ENCODE measurements around the gene NKX2-4.
"Not testable (repeated sequence)": the region's sequence is repeated elsewhere in the genome, so short reads cannot be mapped to it uniquely, and the experiment has no call there.

The NKX2-4 gene

GRCh38 chr20:21397341-21398108 lies at the start of gene NKX2-4:
Gene NKX2-4, minus strand, starts transcription at chr20:21397526. Its CDS starts 127 bp downstream, at chr20:21397399.
- no peak for DNase-seq (ENCODE audit: low read depth)

GRCh38 chr20:21437816-21438215 lies 40.5 kb upstream of the NKX2-4 start:
- DNase-seq (ENCODE audit: low read depth): no peak

GRCh38 chr20:21437248-21437647 lies 39.9 kb upstream of the NKX2-4 start:
- DNase-seq (ENCODE audit: low read depth): no peak

- DNase-seq (ENCODE audit: low read depth): no peak
Measured at GRCh38 chr20:21436205-21436604, 38.9 kb upstream of the NKX2-4 start.

GRCh38 chr20:21435576-21435975 lies 38.2 kb upstream of the NKX2-4 start:
- no peak for DNase-seq (ENCODE audit: low read depth)

- DNase-seq (ENCODE audit: low read depth): no peak
Measured at GRCh38 chr20:21433329-21433890, 36.1 kb upstream of the NKX2-4 start.

- DNase-seq (ENCODE audit: low read depth): no peak
Measured at GRCh38 chr20:21432911-21433310, 35.6 kb upstream of the NKX2-4 start.

- DNase-seq (ENCODE audit: low read depth): no peak
Measured at GRCh38 chr20:21430020-21430419, 32.7 kb upstream of the NKX2-4 start.

GRCh38 chr20:21424846-21425245 lies 27.5 kb upstream of the NKX2-4 start:
- DNase-seq (ENCODE audit: low read depth): no peak

GRCh38 chr20:21423712-21424111 lies 26.4 kb upstream of the NKX2-4 start:
- DNase-seq (ENCODE audit: low read depth): not testable (repeated sequence)

GRCh38 chr20:21421601-21422236 lies 24.4 kb upstream of the NKX2-4 start:
- DNase-seq (ENCODE audit: low read depth): no peak

- DNase-seq (ENCODE audit: low read depth): not testable (repeated sequence)
Measured at GRCh38 chr20:21419147-21419546, 21.8 kb upstream of the NKX2-4 start.

- DNase-seq (ENCODE audit: low read depth): not testable (repeated sequence)
Measured at GRCh38 chr20:21413996-21414395, 16.7 kb upstream of the NKX2-4 start.

- DNase-seq (ENCODE audit: low read depth): no peak
Measured at GRCh38 chr20:21411725-21412124, 14.4 kb upstream of the NKX2-4 start.

- DNase-seq (ENCODE audit: low read depth): no peak
Measured at GRCh38 chr20:21399005-21399475, 1.7 kb upstream of the NKX2-4 start.

- DNase-seq (ENCODE audit: low read depth): no peak
Measured at GRCh38 chr20:21398109-21399004, 1.0 kb upstream of the NKX2-4 start.

GRCh38 chr20:21396599-21397340 lies 556 bp downstream of the NKX2-4 start:
- DNase-seq (ENCODE audit: low read depth): no peak

GRCh38 chr20:21395666-21396598 lies 1.4 kb downstream of the NKX2-4 start:
- no peak for DNase-seq (ENCODE audit: low read depth)

- DNase-seq (ENCODE audit: low read depth): no peak
Measured at GRCh38 chr20:21395051-21395665, 2.2 kb downstream of the NKX2-4 start.

GRCh38 chr20:21394551-21394950 lies 2.8 kb downstream of the NKX2-4 start:
- no peak for DNase-seq (ENCODE audit: low read depth)

Measured in activated T-cell treated with anti-CD3 and anti-CD28 coated beads for 24 hours (primary cell).